Large intestine (tissue), 12 donors: Measurements from ENCODE around the gene CCM2L. TPM values are rescaled to one million over a fixed set of nuclear protein-coding genes. Genes with fewer than 3 reads are reported as not detected.
A peak's percentile ranks its signal among the peaks of the same experiment; 100 is the strongest.

Experiments used
- DNase-seq, 2 donors: peaks; one replicate each; pipeline versions ENCODE4 v3.0.0 to v3.0.0-alpha.2; 2013
- H3K27ac ChIP-seq: one replicate; pipeline ENCODE4 v1.5.1; 2013; ENCODE audit warnings: low read length
- H3K27me3 ChIP-seq: 2 replicates; pipeline ENCODE4 v1.6.1; 2013; ENCODE audit warnings: low read length; ENCODE audit not compliant: control insufficient read depth, insufficient read depth
- H3K36me3 ChIP-seq: 2 replicates; pipeline ENCODE4 v1.6.1; 2013; ENCODE audit warnings: low read length; ENCODE audit not compliant: control insufficient read depth, insufficient read depth
- H3K4me1 ChIP-seq: one replicate; pipeline ENCODE4 v1.6.1; 2013; ENCODE audit warnings: low read length; ENCODE audit not compliant: control insufficient read depth, insufficient read depth
- H3K4me3 ChIP-seq: one replicate; pipeline ENCODE4 v1.5.1; 2013; ENCODE audit warnings: low read length
- H3K9me3 ChIP-seq: one replicate; pipeline ENCODE4 v1.6.1; 2013; ENCODE audit warnings: mild to moderate bottlenecking, low read depth, low read length, moderate library complexity; ENCODE audit not compliant: control insufficient read depth
- WGBS: methylation state at CpG from one replicate; pipeline ENCODE4 v1.1.5; 2013; ENCODE audit warnings: low lambda C conversion rate; ENCODE audit not compliant: insufficient coverage; 5-methylcytosine and 5-hydroxymethylcytosine counted together
- long read RNA-seq, 11 donors: transcript quantifications; one replicate each; lab custom pipeline, GENCODE V29; 2026
- polyA plus RNA-seq: library from polyadenylated mRNA; unstranded; fragments of 120-200 nt; gene quantifications from one replicate; pipeline ENCODE4 v1.2.1, GENCODE V29; 2013

CCM2L gene
- polyA plus RNA-seq = 2.9 TPM
- long read RNA-seq, donor 1 = 0 reads
- long read RNA-seq, donor 2 = 0 reads
- long read RNA-seq, donor 3 = 0 reads
- long read RNA-seq, donor 4 = 0 reads
- long read RNA-seq, donor 5, partial matches to known transcripts = 0 of 2 reads
- long read RNA-seq, donor 5, other reads (novel, unspliced or antisense) = 0 of 2 reads
- long read RNA-seq, donor 6 = 0 reads
- long read RNA-seq, donor 7 = 0 reads
- long read RNA-seq, donor 8, partial matches to known transcripts = 0 of 1 reads
- long read RNA-seq, donor 8, other reads (novel, unspliced or antisense) = 0 of 1 reads
- long read RNA-seq, donor 9 = 0 reads
- long read RNA-seq, donor 10 = 0 reads
- long read RNA-seq, donor 11 = 0 reads

GRCh38 chr20:32010101-32010500, at the start of gene CCM2L:
Gene CCM2L (plus strand): TSS chr20:32010438. CDS start chr20:32010455, 17 bp downstream.
- no peaks in the 10 kb centered on the region for H3K4me1 ChIP-seq
- no peak within 1 kb of the TSS for H3K27ac ChIP-seq
- no CpG with 5 or more reads among the region's 2 CpGs for WGBS
- peaks cover 34% of the 10 kb centered on the region for H3K27me3 ChIP-seq
- H3K4me3 ChIP-seq = peak within 1 kb of the TSS; percentile 4
- DNase-seq = no peak
- H3K36me3 ChIP-seq = no peaks in the 10 kb centered on the region
- H3K9me3 ChIP-seq = no peaks in the 10 kb centered on the region

DNA sequence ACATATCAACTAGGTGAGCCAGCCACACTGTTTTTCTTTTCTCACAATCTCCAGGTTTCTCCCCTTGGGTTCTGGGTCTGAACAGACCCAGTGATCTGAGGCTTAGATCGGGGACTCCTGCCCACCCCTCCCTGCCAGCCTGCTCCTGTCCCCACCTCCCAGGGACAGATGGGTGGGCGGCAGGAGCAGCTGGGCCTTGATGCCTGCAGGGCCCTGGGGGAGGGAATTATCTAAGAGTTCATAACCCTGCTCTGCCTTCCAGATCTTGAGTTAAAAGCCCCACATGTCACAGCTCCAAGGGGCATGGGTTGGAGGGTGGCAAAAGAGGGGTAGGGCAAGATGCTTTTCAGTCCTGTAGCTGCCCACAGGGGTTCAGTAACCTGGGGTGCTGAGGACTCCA, 47.5 kb upstream of the CCM2L start:
- no CpG with 5 or more reads among the region's 2 CpGs for WGBS

DNA sequence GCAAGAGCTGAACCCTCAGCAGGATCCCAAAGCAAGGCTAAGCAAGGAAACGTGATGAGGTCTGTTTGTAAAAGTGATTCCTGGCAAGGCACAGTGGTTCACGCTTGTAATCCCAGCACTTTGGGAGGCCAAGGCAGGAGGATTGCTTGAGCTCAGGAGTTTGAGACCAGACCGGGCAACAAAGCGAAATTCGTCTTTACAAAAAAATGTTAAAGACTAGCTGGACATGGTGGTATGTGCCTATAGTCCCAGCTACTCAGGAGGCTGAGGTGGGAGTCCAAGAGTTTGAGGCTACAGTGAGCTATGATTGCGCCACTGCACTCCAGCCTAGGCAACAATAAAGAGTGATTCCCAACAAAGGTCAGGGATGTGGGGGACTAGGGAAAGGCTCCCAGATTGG, 46.3 kb upstream of the CCM2L start:
- Histone ChIP-seq H3K4me1 (no peaks in the 10 kb centered on the region), H3K27ac (no peak overlapping the region), H3K36me3 (no peaks in the 10 kb centered on the region), H3K4me3 (no peak overlapping the region), H3K9me3 (no peaks in the 10 kb centered on the region), H3K27me3 (peaks cover 48% of the 10 kb centered on the region)
- WGBS = no CpG with 5 or more reads among the region's 6 CpGs
- DNase-seq = no peak

More for the DNA sequence above, 47.5 kb upstream of the CCM2L start:
- Histone ChIP-seq H3K4me1 (no peaks in the 10 kb centered on the region), H3K27me3 (peaks cover 42% of the 10 kb centered on the region), H3K4me3 (no peak overlapping the region), H3K27ac (no peak overlapping the region), H3K36me3 (no peaks in the 10 kb centered on the region), H3K9me3 (no peaks in the 10 kb centered on the region)
- DNase-seq = no peak

GRCh38 chr20:31966991-31967655, 43.1 kb upstream of the CCM2L start:
- Histone ChIP-seq H3K4me1 (no peaks in the 10 kb centered on the region), H3K9me3 (no peaks in the 10 kb centered on the region), H3K36me3 (no peaks in the 10 kb centered on the region), H3K27ac (no peak overlapping the region), H3K4me3 (no peak overlapping the region), H3K27me3 (peaks cover 57% of the 10 kb centered on the region)
- DNase-seq = no peak
- no CpG with 5 or more reads among the region's 5 CpGs for WGBS

GRCh38 chr20:31967830-31968249, 42.4 kb upstream of the CCM2L start, which contains the start of gene XKR7:
Gene XKR7 (plus strand): TSS chr20:31968151. CDS start chr20:31968176, 25 bp downstream.
- Histone ChIP-seq H3K4me3 (peak within 1 kb of the TSS; percentile 26), H3K4me1 (no peaks in the 10 kb centered on the region), H3K27ac (no peak within 1 kb of the TSS), H3K9me3 (no peaks in the 10 kb centered on the region), H3K27me3 (peaks cover 54% of the 10 kb centered on the region), H3K36me3 (no peaks in the 10 kb centered on the region)
- WGBS = no CpG with 5 or more reads among the region's 38 CpGs
- no peak for DNase-seq

DNA sequence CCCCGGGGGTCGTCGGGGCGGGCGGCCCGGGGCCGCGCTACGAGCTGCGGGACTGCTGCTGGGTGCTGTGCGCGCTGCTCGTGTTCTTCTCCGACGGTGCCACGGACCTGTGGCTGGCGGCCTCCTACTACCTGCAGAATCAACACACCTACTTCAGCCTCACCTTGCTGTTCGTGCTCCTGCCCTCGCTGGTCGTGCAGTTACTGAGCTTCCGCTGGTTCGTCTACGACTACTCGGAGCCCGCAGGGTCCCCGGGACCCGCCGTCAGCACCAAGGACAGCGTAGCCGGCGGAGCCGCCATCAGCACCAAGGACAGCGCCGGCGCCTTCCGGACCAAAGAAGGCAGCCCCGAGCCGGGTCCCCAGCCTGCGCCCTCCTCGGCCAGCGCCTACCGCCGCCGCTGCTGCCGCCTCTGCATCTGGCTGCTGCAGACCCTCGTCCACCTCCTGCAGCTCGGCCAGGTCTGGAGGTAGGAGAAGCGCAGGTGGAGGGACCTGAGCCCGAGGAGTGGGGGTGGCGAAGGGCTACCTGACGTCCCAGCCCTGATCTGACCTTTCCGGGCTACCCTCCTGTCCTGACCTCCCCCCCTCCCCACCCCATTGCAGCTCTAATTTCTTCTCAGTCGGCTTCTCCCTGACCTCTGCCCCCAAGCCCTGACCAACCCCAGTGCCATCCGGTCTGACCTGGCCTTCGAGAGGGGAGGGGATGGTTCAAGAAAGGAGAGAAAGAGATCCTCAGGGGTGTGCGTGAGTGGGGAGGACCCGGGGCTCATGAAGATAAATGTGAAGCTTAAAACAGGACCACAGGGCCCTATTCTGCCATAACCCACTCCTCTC, 41.7 kb upstream of the CCM2L start:
- peak overlapping the region; percentile 26 for H3K4me3 ChIP-seq
- H3K9me3 ChIP-seq = no peaks in the 10 kb centered on the region
- H3K27me3 ChIP-seq = peaks cover 52% of the 10 kb centered on the region

DNA sequence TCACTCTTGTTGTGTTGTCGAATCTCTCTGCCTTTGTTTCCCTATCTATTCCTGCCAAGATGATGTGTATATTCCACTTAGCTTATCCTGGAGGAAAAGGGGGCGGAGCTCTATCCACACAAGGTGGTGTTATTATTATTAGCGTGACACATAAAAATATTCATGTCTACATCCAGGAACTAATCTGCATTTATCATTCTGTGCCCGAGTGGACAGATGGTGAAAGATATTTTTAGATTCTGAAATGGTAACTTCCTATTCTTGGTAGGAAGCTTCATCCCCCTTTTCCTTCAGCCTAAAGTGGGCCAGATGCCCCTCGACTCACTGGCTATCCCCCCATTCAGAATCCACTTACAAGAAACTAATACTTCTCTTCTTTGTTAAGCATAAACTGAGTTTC, 40.2 kb upstream of the CCM2L start:
- DNase-seq = no peak
- WGBS = no CpG with 5 or more reads among the region's 5 CpGs
- no peaks in the 10 kb centered on the region for H3K9me3 ChIP-seq
- H3K4me3 ChIP-seq = no peak overlapping the region
- H3K36me3 ChIP-seq = no peaks in the 10 kb centered on the region
- peaks cover 49% of the 10 kb centered on the region for H3K27me3 ChIP-seq
- no peaks in the 10 kb centered on the region for H3K4me1 ChIP-seq
- no peak overlapping the region for H3K27ac ChIP-seq

More for the DNA sequence above, 41.7 kb upstream of the CCM2L start:
- Histone ChIP-seq H3K27ac (no peak overlapping the region), H3K36me3 (no peaks in the 10 kb centered on the region), H3K4me1 (no peaks in the 10 kb centered on the region)
- no CpG with 5 or more reads among the region's 57 CpGs for WGBS
- peak; percentile 50 to 72 for DNase-seq

DNA sequence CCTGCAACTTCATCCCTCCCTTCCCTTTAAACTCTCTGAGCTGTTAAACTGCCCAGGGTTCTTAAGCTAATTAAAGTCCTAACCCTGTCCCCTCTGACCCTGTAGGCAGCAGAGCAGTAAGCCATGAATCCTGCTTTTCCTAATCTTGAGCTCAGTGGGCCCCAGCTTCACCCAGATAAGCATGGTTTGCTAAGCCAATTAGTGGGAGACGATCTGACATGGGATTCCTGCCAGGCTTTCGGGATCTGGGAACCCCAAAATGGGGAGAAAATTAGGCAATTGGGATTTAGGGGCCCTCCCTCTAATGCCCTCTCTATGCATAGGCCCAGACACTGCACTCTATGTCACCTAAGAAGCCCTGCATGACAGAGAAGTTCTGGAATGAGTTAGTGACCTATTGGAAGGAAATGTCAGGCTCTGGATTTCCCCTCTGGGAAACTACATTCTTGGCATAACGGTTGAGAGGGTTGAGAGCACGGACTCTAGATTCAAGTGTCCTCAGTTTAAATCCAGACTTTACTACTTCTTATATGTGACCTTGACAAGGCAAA, 37.7 kb upstream of the CCM2L start:
- Histone ChIP-seq H3K4me3 (no peak overlapping the region), H3K27me3 (peaks cover 32% of the 10 kb centered on the region), H3K36me3 (no peaks in the 10 kb centered on the region), H3K27ac (no peak overlapping the region), H3K9me3 (no peaks in the 10 kb centered on the region), H3K4me1 (no peaks in the 10 kb centered on the region)
- WGBS = no CpG with 5 or more reads among the region's 4 CpGs
- no peak for DNase-seq

GRCh38 chr20:31974296-31974695, 35.9 kb upstream of the CCM2L start:
- Histone ChIP-seq H3K36me3 (no peaks in the 10 kb centered on the region), H3K27me3 (peaks cover 19% of the 10 kb centered on the region), H3K4me3 (no peak overlapping the region), H3K27ac (no peak overlapping the region), H3K9me3 (no peaks in the 10 kb centered on the region), H3K4me1 (no peaks in the 10 kb centered on the region)
- WGBS = no CpG with 5 or more reads among the region's 2 CpGs
- no peak for DNase-seq

- no CpG with 5 or more reads among the region's 10 CpGs for WGBS
Observed at GRCh38 chr20:31974951-31975487, 35.2 kb upstream of the CCM2L start.

More at GRCh38 chr20:31974951-31975487, 35.2 kb upstream of the CCM2L start:
- no peak for DNase-seq
- no peaks in the 10 kb centered on the region for H3K36me3 ChIP-seq
- H3K27ac ChIP-seq = no peak overlapping the region
- peaks cover 15% of the 10 kb centered on the region for H3K27me3 ChIP-seq
- no peak overlapping the region for H3K4me3 ChIP-seq
- H3K4me1 ChIP-seq = no peaks in the 10 kb centered on the region
- H3K9me3 ChIP-seq = no peaks in the 10 kb centered on the region
